Stomach (tissue), 4 donors: ENCODE data around the gene AP3B1.

Experiments used
- EP300 ChIP-seq: sonication (generic); formaldehyde crosslinking; IDR thresholded peaks from one replicate; pipeline ENCODE4 v1.6.1; 2017; ENCODE audit warnings: antibody characterized with exemption
- TF ChIP-seq, protein P1 (sequence below), 7 experiments: fragments of 450-650 bp in 4 of 7; fragments of 200-600 bp in 3 of 7; sonication (generic) in 3 of 7; IDR thresholded peaks; one replicate each; pipeline ENCODE4 v1.5.1; 2016 to 2019; ENCODE audit warnings: antibody characterized with exemption in 7 of 7, control low read depth in 2 of 7, mild to moderate bottlenecking in 1 of 7

DNA sequence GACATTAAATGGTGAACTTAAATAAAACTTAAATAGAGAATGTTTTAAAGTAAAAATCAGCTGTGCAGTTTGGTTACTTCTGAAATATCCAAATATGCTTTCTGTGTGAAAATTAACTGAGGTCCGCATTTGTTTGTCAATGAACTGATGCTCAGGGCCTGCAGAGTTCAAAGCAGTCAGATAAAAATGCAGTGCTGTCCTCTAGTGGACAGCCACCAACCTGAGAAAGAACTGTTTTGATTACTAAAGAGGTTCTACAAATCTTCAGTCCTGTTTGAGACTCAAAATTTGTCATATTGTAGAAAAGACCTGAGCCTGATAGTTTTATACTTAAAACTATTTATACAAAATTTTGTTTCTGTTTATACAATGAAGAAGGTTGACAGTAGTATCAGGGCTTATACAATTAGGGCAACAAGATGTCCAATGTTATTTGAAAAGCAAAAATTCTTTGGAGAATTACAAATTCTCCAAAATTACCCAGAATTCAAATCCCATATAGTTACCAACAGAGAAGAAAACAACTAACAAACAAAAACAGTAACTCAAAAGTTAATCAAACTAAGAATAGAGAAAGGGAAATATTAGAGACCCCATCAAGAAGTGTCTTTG lies 286.0 kb downstream of the AP3B1 start:
- TF ChIP-seq, protein P1, sequence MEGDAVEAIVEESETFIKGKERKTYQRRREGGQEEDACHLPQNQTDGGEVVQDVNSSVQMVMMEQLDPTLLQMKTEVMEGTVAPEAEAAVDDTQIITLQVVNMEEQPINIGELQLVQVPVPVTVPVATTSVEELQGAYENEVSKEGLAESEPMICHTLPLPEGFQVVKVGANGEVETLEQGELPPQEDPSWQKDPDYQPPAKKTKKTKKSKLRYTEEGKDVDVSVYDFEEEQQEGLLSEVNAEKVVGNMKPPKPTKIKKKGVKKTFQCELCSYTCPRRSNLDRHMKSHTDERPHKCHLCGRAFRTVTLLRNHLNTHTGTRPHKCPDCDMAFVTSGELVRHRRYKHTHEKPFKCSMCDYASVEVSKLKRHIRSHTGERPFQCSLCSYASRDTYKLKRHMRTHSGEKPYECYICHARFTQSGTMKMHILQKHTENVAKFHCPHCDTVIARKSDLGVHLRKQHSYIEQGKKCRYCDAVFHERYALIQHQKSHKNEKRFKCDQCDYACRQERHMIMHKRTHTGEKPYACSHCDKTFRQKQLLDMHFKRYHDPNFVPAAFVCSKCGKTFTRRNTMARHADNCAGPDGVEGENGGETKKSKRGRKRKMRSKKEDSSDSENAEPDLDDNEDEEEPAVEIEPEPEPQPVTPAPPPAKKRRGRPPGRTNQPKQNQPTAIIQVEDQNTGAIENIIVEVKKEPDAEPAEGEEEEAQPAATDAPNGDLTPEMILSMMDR (IDR thresholded peaks at IDR 0.05) = peak in 4 of 7 experiments; percentile 29 to 63 (median 55)
- no peak for TF ChIP-seq EP300
